ENCODE measurements around the gene PLSCR5. TPM values are rescaled to one million over a fixed set of nuclear protein-coding genes. Genes with fewer than 3 reads are reported as not detected.
A peak's percentile ranks its signal among the peaks of the same experiment; 100 is the strongest.

PLSCR5 gene
- total and polyA plus RNA-seq, 4 donors: not detected

DNA sequence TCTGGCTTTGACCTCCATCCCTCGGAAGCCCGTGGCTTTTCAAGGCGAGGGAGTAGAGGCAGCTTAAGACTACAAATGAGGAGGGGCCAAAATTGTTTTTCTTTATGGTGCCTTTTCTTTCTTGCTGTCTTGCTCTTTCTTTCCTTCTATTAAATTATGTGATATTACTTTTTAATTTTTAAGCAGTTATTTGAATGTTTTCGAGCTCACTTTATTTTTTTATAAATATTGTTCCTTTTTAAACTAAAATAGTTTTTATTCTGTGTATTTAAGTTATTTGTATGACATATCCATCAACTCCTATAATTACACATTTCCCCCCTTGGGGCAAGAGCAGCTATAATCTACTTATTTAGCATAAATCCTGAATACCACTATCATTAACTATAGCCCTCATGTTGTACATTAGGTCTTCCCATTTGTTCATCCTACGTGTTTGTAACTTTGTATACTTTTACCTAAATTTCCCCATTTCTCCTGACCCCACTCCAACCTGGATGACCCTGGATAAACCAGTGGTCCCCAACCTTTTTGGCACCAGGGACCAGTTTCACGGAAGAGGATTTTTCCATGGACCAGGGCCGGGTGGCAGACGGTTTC, 60.1 kb downstream of the PLSCR5 start:
- no peaks in the 10 kb centered on the region for H3K9me3 ChIP-seq (ENCODE audit: control insufficient read depth in 4 of 4, low read length in 3 of 4)
- WGBS: 57% methylated on average over 8 of the region's 8 CpGs
- no peaks in the 10 kb centered on the region for H3K27me3 ChIP-seq (ENCODE audit: control insufficient read depth in 4 of 4, insufficient read depth in 4 of 4, low read length in 3 of 4)
- H3K4me3 ChIP-seq (ENCODE audit: low read depth in 1 of 3, low read length in 3 of 3): peak overlapping the region; percentile 60 to 96 (median 64)
- TF ChIP-seq, protein P1, sequence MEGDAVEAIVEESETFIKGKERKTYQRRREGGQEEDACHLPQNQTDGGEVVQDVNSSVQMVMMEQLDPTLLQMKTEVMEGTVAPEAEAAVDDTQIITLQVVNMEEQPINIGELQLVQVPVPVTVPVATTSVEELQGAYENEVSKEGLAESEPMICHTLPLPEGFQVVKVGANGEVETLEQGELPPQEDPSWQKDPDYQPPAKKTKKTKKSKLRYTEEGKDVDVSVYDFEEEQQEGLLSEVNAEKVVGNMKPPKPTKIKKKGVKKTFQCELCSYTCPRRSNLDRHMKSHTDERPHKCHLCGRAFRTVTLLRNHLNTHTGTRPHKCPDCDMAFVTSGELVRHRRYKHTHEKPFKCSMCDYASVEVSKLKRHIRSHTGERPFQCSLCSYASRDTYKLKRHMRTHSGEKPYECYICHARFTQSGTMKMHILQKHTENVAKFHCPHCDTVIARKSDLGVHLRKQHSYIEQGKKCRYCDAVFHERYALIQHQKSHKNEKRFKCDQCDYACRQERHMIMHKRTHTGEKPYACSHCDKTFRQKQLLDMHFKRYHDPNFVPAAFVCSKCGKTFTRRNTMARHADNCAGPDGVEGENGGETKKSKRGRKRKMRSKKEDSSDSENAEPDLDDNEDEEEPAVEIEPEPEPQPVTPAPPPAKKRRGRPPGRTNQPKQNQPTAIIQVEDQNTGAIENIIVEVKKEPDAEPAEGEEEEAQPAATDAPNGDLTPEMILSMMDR (IDR thresholded peaks at IDR 0.05; ENCODE audit: low read depth, low read length, missing input control): no peak
- TF ChIP-seq, protein P2, sequence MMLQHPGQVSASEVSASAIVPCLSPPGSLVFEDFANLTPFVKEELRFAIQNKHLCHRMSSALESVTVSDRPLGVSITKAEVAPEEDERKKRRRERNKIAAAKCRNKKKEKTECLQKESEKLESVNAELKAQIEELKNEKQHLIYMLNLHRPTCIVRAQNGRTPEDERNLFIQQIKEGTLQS (IDR thresholded peaks at IDR 0.05): no peak
- TF ChIP-seq NR2F2 (IDR thresholded peaks at IDR 0.05): no peak
- no peak for TF ChIP-seq FOXA1 (IDR thresholded peaks at IDR 0.05)
- TF ChIP-seq TAF1 (conservative IDR thresholded peaks at IDR 0.05): no peak
- TF ChIP-seq EGR1 (IDR thresholded peaks at IDR 0.05; ENCODE audit: low read depth in 2 of 2): no peak
- no peak for TF ChIP-seq FOXA2 (IDR thresholded peaks at IDR 0.05)
- no peak for TF ChIP-seq JUND (IDR thresholded peaks at IDR 0.05)
- no peak for TF ChIP-seq SP1 (IDR thresholded peaks at IDR 0.05)
- TF ChIP-seq HNF4A (conservative IDR thresholded peaks at IDR 0.05): no peak
- TF ChIP-seq, protein P3, sequence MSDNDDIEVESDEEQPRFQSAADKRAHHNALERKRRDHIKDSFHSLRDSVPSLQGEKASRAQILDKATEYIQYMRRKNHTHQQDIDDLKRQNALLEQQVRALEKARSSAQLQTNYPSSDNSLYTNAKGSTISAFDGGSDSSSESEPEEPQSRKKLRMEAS (IDR thresholded peaks at IDR 0.05): no peak
- TF ChIP-seq GABPA (IDR thresholded peaks at IDR 0.05 in 1 of 2, conservative IDR thresholded peaks at IDR 0.05 in 1 of 2): no peak
- DNase-seq (ENCODE audit: low spot score): no peak
- H3K4me1 ChIP-seq (ENCODE audit: control insufficient read depth in 4 of 4, insufficient read depth in 4 of 4, low read length in 3 of 4): peaks cover 0 to 19% (median 9%) of the 10 kb centered on the region in 4 donors
- peak overlapping the region; percentile 98 to 99 for H3K27ac ChIP-seq (ENCODE audit: low read depth in 1 of 2, low read length in 2 of 2)
- H3K9ac ChIP-seq (ENCODE audit: low read depth in 1 of 2, low read length in 2 of 2): peak overlapping the region; percentile 89 to 93
- H3K36me3 ChIP-seq (ENCODE audit: control insufficient read depth in 4 of 4, insufficient read depth in 3 of 4, low read depth in 1 of 4, low read length in 3 of 4): no peaks in the 10 kb centered on the region

DNA sequence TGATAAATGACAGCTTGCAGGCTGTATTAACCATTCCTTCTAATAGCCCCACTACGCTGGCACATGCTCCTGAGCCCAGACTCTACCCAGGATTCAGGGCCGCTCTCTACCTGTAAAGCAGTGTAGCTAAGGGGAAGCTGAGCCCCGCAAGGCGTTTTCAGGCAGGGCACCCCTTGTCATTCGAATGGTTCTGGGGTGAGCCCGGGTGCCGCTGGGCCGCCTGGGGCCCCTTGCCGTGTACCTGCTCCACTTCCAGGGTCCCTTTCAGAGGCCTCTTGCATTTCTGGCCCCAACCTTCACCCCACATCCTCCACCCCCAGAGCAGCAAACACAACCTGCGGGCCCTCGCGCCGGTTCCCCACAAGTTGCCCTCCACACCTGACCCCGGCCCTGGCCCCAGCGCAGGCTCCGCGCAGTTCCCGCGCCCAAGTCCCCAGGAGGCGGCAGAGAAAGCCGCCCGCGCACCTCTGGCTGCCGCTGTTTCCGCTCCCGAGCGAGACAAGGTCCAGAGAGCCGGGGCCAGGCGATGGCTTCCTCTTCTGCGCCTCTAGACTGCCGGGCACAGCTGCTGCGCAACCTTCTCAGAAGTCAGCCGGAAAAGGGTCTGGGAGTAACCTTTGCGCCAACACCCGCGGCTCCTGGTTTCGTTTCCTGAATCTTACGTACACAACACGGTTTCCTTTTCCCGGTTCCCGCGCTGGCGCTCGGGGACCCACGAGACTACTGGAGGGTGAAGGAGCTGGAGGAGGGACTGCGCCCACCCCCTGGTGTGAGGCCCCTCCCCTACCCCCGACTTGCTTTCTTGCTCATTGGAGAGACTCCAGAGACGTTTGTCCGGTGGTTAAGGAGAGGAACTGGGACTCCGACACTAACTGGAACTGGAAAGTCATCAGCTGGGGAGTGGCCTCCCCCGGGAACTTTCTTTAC, 60.9 kb downstream of the PLSCR5 start, which contains the start of gene PLSCR1:
PLSCR1 (minus strand) TSS at position 606 of the 927 bp plus-strand sequence. CDS start 8,055 bp downstream, outside the sequence.
- Histone ChIP-seq H3K4me3 (ENCODE audit: low read depth in 1 of 3, low read length in 3 of 3) (peak within 1 kb of the TSS; percentile 60 to 96 (median 86)), H3K4me1 (ENCODE audit: control insufficient read depth in 4 of 4, insufficient read depth in 4 of 4, low read length in 3 of 4) (peaks cover 0 to 27% (median 13%) of the 10 kb centered on the region in 4 donors), H3K9me3 (ENCODE audit: control insufficient read depth in 4 of 4, low read length in 3 of 4) (no peaks in the 10 kb centered on the region), H3K9ac (ENCODE audit: low read depth in 1 of 2, low read length in 2 of 2) (peak within 1 kb of the TSS; percentile 89 to 93), H3K36me3 (ENCODE audit: control insufficient read depth in 4 of 4, insufficient read depth in 3 of 4, low read depth in 1 of 4, low read length in 3 of 4) (no peaks in the 10 kb centered on the region), H3K27me3 (ENCODE audit: control insufficient read depth in 4 of 4, insufficient read depth in 4 of 4, low read length in 3 of 4) (no peaks in the 10 kb centered on the region), H3K27ac (ENCODE audit: low read depth in 1 of 2, low read length in 2 of 2) (peak within 1 kb of the TSS; percentile 98 to 99)
- peak; percentile 81 for DNase-seq (ENCODE audit: low spot score)
- WGBS: under 1% methylated on average over 51 of the region's 51 CpGs
- peak in 1 of 2 donors; percentile 77 for TF ChIP-seq EGR1 (IDR thresholded peaks at IDR 0.05; ENCODE audit: low read depth in 2 of 2)
- TF ChIP-seq GABPA (IDR thresholded peaks at IDR 0.05 in 1 of 2, conservative IDR thresholded peaks at IDR 0.05 in 1 of 2): peak in 1 of 2 donors; percentile 16
- TF ChIP-seq RXRA (IDR thresholded peaks at IDR 0.05): peak; percentile 57 to 64
- peak; percentile 81 for TF ChIP-seq NR2F2 (IDR thresholded peaks at IDR 0.05)
- TF ChIP-seq HNF4G (IDR thresholded peaks at IDR 0.05): peak; percentile 10
- TF ChIP-seq JUND (IDR thresholded peaks at IDR 0.05): peak; percentile 24 to 53
- peak; percentile 15 to 42 for TF ChIP-seq RAD21 (IDR thresholded peaks at IDR 0.05)
- peak; percentile 94 for TF ChIP-seq TAF1 (conservative IDR thresholded peaks at IDR 0.05)
- TF ChIP-seq, protein P4, sequence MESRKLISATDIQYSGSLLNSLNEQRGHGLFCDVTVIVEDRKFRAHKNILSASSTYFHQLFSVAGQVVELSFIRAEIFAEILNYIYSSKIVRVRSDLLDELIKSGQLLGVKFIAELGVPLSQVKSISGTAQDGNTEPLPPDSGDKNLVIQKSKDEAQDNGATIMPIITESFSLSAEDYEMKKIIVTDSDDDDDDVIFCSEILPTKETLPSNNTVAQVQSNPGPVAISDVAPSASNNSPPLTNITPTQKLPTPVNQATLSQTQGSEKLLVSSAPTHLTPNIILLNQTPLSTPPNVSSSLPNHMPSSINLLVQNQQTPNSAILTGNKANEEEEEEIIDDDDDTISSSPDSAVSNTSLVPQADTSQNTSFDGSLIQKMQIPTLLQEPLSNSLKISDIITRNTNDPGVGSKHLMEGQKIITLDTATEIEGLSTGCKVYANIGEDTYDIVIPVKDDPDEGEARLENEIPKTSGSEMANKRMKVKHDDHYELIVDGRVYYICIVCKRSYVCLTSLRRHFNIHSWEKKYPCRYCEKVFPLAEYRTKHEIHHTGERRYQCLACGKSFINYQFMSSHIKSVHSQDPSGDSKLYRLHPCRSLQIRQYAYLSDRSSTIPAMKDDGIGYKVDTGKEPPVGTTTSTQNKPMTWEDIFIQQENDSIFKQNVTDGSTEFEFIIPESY (IDR thresholded peaks at IDR 0.05): peak; percentile 92
- no peak for TF ChIP-seq FOXA2 (IDR thresholded peaks at IDR 0.05)
- TF ChIP-seq, protein P2 (IDR thresholded peaks at IDR 0.05): peak; percentile 22
- peak in 1 of 2 donors; percentile 34 for TF ChIP-seq HNF4A (conservative IDR thresholded peaks at IDR 0.05)
- peak; percentile 84 for TF ChIP-seq YY1 (IDR thresholded peaks at IDR 0.05)
- TF ChIP-seq, protein P5, sequence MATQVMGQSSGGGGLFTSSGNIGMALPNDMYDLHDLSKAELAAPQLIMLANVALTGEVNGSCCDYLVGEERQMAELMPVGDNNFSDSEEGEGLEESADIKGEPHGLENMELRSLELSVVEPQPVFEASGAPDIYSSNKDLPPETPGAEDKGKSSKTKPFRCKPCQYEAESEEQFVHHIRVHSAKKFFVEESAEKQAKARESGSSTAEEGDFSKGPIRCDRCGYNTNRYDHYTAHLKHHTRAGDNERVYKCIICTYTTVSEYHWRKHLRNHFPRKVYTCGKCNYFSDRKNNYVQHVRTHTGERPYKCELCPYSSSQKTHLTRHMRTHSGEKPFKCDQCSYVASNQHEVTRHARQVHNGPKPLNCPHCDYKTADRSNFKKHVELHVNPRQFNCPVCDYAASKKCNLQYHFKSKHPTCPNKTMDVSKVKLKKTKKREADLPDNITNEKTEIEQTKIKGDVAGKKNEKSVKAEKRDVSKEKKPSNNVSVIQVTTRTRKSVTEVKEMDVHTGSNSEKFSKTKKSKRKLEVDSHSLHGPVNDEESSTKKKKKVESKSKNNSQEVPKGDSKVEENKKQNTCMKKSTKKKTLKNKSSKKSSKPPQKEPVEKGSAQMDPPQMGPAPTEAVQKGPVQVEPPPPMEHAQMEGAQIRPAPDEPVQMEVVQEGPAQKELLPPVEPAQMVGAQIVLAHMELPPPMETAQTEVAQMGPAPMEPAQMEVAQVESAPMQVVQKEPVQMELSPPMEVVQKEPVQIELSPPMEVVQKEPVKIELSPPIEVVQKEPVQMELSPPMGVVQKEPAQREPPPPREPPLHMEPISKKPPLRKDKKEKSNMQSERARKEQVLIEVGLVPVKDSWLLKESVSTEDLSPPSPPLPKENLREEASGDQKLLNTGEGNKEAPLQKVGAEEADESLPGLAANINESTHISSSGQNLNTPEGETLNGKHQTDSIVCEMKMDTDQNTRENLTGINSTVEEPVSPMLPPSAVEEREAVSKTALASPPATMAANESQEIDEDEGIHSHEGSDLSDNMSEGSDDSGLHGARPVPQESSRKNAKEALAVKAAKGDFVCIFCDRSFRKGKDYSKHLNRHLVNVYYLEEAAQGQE (IDR thresholded peaks at IDR 0.05): peak; percentile 83
- TF ChIP-seq SP1 (IDR thresholded peaks at IDR 0.05): peak; percentile 67
- TF ChIP-seq, protein P3 (IDR thresholded peaks at IDR 0.05): peak; percentile 94
- no peak for TF ChIP-seq FOXA1 (IDR thresholded peaks at IDR 0.05)

Data from liver (tissue), 9 donors.